CD14-positive monocyte (primary cell): ENCODE results near the gene GRID1. TPM values are rescaled to one million over a fixed set of nuclear protein-coding genes. Genes with fewer than 3 reads are reported as not detected.
A peak's percentile ranks its signal among the peaks of the same experiment; 100 is the strongest.

ENCODE experiments used
- DNase-seq, 3 donors: peaks; one replicate each; pipeline ENCODE4 v3.0.0-alpha.2; 2011 to 2022
- H2AFZ ChIP-seq: 2 replicates; pipeline ENCODE4 v1.6.0; 2012; ENCODE audit warnings: mild to moderate bottlenecking, low read depth, low read length, inconsistent platforms; ENCODE audit not compliant: insufficient read depth, poor library complexity, severe bottlenecking
- H3K27ac ChIP-seq, 2 donors: 1 replicate in 1 of 2; 2 replicates in 1 of 2; pipeline ENCODE4 v1.5.1; 2012 to 2013; ENCODE audit warnings: low read length in 2 of 2, control low read depth in 1 of 2, inconsistent platforms in 1 of 2, low read depth in 1 of 2, mild to moderate bottlenecking in 1 of 2
- H3K27me3 ChIP-seq, 2 donors: one replicate each; pipeline versions ENCODE4 v1.6.0 to v1.6.1; 2011 to 2013; ENCODE audit warnings: low read length in 2 of 2; ENCODE audit not compliant: control insufficient read depth in 2 of 2, insufficient read depth in 2 of 2
- H3K36me3 ChIP-seq, 2 donors: replicated peaks in 1 of 2; 1 replicate in 1 of 2; 2 replicates in 1 of 2; pipeline versions ENCODE4 v1.5.1 to v1.6.1; 2012 to 2013; ENCODE audit warnings: low read length in 2 of 2, control low read depth in 1 of 2, inconsistent platforms in 1 of 2, mild to moderate bottlenecking in 1 of 2; ENCODE audit not compliant: insufficient read depth in 2 of 2, control insufficient read depth in 1 of 2
- H3K4me1 ChIP-seq, 2 donors: 1 replicate in 1 of 2; 2 replicates in 1 of 2; pipeline versions ENCODE4 v1.5.1 to v1.6.1; 2012 to 2013; ENCODE audit warnings: low read length in 2 of 2, control low read depth in 1 of 2, inconsistent platforms in 1 of 2, mild to moderate bottlenecking in 1 of 2, moderate library complexity in 1 of 2; ENCODE audit not compliant: insufficient read depth in 2 of 2, control insufficient read depth in 1 of 2
- H3K4me2 ChIP-seq: replicated peaks from 2 replicates; pipeline ENCODE3; 2012; ENCODE audit warnings: low read length, moderate library complexity, mild to moderate bottlenecking; ENCODE audit not compliant: poor library complexity, severe bottlenecking; ENCODE audit errors: extremely low read depth
- H3K4me3 ChIP-seq, 3 experiments: fragments of 200-600 bp in 1 of 3; sonication (generic) in 1 of 3; replicated peaks in 1 of 3; 1 replicate in 2 of 3; 2 replicates in 1 of 3; pipeline ENCODE4 v1.5.1; 2011 to 2013; ENCODE audit warnings: low read length in 3 of 3, mild to moderate bottlenecking in 3 of 3, control low read depth in 2 of 3, low read depth in 2 of 3, inconsistent platforms in 1 of 3, moderate library complexity in 1 of 3
- H3K79me2 ChIP-seq: 2 replicates; pipeline ENCODE4 v1.6.0; 2012; ENCODE audit warnings: mild to moderate bottlenecking, control low read depth, inconsistent platforms, low read length, moderate library complexity; ENCODE audit not compliant: insufficient read depth
- H3K9ac ChIP-seq: 2 replicates; pipeline ENCODE4 v1.6.0; 2017; ENCODE audit warnings: low read length, mild to moderate bottlenecking; ENCODE audit not compliant: insufficient read depth, poor library complexity, severe bottlenecking
- H3K9me3 ChIP-seq, 2 donors: replicated peaks in 1 of 2; 1 replicate in 1 of 2; 2 replicates in 1 of 2; pipeline versions ENCODE4 v1.5.1 to v1.6.1; 2012 to 2013; ENCODE audit warnings: low read length in 2 of 2, control low read depth in 1 of 2; ENCODE audit not compliant: control insufficient read depth in 1 of 2, insufficient read depth in 1 of 2
- H4K20me1 ChIP-seq: 2 replicates; pipeline ENCODE4 v1.6.0; 2012; ENCODE audit warnings: mild to moderate bottlenecking, low read length, control low read depth, moderate library complexity; ENCODE audit not compliant: insufficient read depth
- H3K27ac Mint-ChIP-seq, 7 donors: one replicate each; pipeline ENCODE4 v1.8.0; 2020; ENCODE audit warnings: mild to moderate bottlenecking in 7 of 7, mixed read lengths in 7 of 7, moderate library complexity in 6 of 7, inconsistent platforms in 2 of 7
- H3K27me3 Mint-ChIP-seq, 3 donors: one replicate each; pipeline ENCODE4 v1.8.0; 2021 to 2022; ENCODE audit warnings: low read depth in 3 of 3, mild to moderate bottlenecking in 3 of 3, mixed read lengths in 3 of 3, moderate library complexity in 3 of 3, inconsistent platforms in 1 of 3
- H3K36me3 Mint-ChIP-seq, 2 donors: one replicate each; pipeline ENCODE4 v1.8.0; 2020; ENCODE audit warnings: mixed read lengths in 2 of 2, inconsistent platforms in 1 of 2, mild to moderate bottlenecking in 1 of 2
- H3K4me1 Mint-ChIP-seq: one replicate; pipeline ENCODE4 v1.8.0; 2020; ENCODE audit warnings: mild to moderate bottlenecking, mixed read lengths
- H3K4me3 Mint-ChIP-seq, 2 donors: one replicate each; pipeline ENCODE4 v1.8.0; 2020; ENCODE audit warnings: mild to moderate bottlenecking in 2 of 2, mixed read lengths in 2 of 2, moderate library complexity in 1 of 2
- H3K9me3 Mint-ChIP-seq, 7 donors: one replicate each; pipeline ENCODE4 v1.8.0; 2020 to 2022; ENCODE audit warnings: mixed read lengths in 7 of 7, mild to moderate bottlenecking in 6 of 7, moderate library complexity in 6 of 7, inconsistent platforms in 2 of 7
- WGBS: methylation state at CpG from one replicate; pipeline ENCODE4 v1.1.5; 2013; ENCODE audit warnings: missing lambda C conversion rate; ENCODE audit not compliant: insufficient coverage; 5-methylcytosine and 5-hydroxymethylcytosine counted together
- intact Hi-C, 2 donors: fragments of 100-400 bp; cut with micrococcal nuclease; formaldehyde crosslinking; loops; one replicate each; pipeline versions ENCODE4 v1.15.0 to v1.15.1; 2023
- polyA plus RNA-seq, 3 donors: library from polyadenylated mRNA; depleted of rRNA in 1 of 3; unstranded in 2 of 3; stranded (reverse) in 1 of 3; fragments of 300-500 nt in 2 of 3; fragments of >200 nt in 1 of 3; fragmentation: Illumina TruSeq in 2 of 3; gene quantifications; 1 replicate in 2 of 3; 2 replicates in 1 of 3; pipeline ENCODE4 v1.2.3, GENCODE V29; 2012 to 2021
- TF ChIP-seq, protein P1 (sequence below): fragments of 200-600 bp; IDR thresholded peaks from one replicate; pipeline ENCODE4 v1.8.0; 2022; ENCODE audit warnings: antibody characterized with exemption, mild to moderate bottlenecking

Gene GRID1
- polyA plus RNA-seq, 3 donors = not detected

DNA sequence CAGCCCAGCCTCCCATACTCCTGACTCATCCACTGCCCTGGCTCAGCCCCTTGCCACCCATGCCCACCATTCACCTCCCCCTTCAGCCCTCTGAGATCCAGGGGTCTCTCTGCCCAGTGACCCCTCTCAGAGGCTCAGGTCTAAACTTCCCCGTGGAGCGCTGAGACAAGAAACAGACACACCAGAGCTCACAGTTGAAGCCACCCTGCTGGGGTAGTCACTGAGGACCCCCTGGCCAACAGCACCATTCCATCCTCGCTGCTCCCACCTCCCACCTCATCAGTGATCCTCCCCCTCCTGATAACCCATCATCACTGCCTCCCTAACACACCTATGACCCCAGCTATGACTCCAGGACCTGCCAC is 100.7 kb downstream of the GRID1 start:
- Histone ChIP-seq H3K27ac (no peak overlapping the region), H2AFZ (no peak overlapping the region), H3K9me3 (no peaks in the 10 kb centered on the region), H3K4me3 (no peak overlapping the region), H3K27me3 (peaks cover 0 to 36% of the 10 kb centered on the region in 2 donors), H3K9ac (no peak overlapping the region), H3K4me1 (no peaks in the 10 kb centered on the region), H3K4me2 (no peak overlapping the region), H3K36me3 (no peaks in the 10 kb centered on the region), H3K79me2 (no peaks in the 10 kb centered on the region), H4K20me1 (no peaks in the 10 kb centered on the region)
- Mint-ChIP-seq H3K27ac (peak overlapping the region in 1 of 7 donors; percentile 43), H3K4me3 (no peak overlapping the region), H3K9me3 (peaks cover 0 to 1% (median 0%) of the 10 kb centered on the region in 7 donors), H3K27me3 (peaks cover 33 to 42% (median 38%) of the 10 kb centered on the region in 3 donors), H3K4me1 (peaks cover 2% of the 10 kb centered on the region), H3K36me3 (no peaks in the 10 kb centered on the region)
- 89% methylated on average over 3 of the region's 3 CpGs for WGBS
- TF ChIP-seq, protein P1, sequence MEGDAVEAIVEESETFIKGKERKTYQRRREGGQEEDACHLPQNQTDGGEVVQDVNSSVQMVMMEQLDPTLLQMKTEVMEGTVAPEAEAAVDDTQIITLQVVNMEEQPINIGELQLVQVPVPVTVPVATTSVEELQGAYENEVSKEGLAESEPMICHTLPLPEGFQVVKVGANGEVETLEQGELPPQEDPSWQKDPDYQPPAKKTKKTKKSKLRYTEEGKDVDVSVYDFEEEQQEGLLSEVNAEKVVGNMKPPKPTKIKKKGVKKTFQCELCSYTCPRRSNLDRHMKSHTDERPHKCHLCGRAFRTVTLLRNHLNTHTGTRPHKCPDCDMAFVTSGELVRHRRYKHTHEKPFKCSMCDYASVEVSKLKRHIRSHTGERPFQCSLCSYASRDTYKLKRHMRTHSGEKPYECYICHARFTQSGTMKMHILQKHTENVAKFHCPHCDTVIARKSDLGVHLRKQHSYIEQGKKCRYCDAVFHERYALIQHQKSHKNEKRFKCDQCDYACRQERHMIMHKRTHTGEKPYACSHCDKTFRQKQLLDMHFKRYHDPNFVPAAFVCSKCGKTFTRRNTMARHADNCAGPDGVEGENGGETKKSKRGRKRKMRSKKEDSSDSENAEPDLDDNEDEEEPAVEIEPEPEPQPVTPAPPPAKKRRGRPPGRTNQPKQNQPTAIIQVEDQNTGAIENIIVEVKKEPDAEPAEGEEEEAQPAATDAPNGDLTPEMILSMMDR = no peak
- no peak for DNase-seq
- intact Hi-C loops = loop anchor here in 1 of 2 donors (5.0 kb wide), 1 partner anchor 79 kb away; no protein-coding TSS in a partner anchor

DNA sequence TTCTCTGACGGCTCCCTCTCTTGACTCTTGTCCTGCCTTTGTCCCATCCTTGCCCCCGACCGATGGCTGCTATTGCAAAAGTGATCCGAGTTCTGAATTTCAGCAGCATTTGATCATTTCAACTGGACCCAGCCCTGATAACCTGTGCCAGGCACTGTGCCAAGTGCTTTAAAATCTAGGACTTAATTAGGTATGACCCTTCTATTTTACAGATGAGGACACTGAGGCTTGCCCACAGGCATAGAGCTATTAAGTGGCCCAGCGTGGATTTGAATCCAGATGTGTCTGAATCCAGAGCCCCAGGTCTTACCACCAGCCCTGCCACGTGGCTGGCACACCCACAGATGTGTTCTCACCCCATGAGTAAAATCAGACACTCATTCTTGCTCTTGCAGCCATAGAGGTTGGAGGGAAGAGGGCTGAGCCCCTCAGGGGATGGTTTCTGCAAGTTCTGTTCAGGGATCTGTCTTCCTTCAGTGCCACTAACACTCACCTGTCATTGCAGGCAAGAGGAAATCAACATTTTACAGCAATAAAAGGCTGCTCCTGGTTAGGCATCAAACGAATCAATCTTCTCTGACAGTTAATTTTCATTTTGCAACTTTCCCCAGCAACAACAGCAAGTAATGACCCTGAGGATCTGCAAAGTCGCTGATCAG is 101.2 kb downstream of the GRID1 start:
- peaks cover 33 to 44% (median 41%) of the 10 kb centered on the region in 3 donors for H3K27me3 Mint-ChIP-seq
- Histone ChIP-seq H3K9me3 (no peaks in the 10 kb centered on the region), H4K20me1 (no peaks in the 10 kb centered on the region), H3K79me2 (no peaks in the 10 kb centered on the region), H3K9ac (no peak overlapping the region), H3K36me3 (no peaks in the 10 kb centered on the region), H2AFZ (no peak overlapping the region), H3K4me3 (no peak overlapping the region), H3K27me3 (peaks cover 0 to 38% of the 10 kb centered on the region in 2 donors), H3K27ac (no peak overlapping the region), H3K4me2 (no peak overlapping the region), H3K4me1 (no peaks in the 10 kb centered on the region)
- intact Hi-C loops = loop anchor here in 1 of 2 donors (5.0 kb wide), 1 partner anchor 78 kb away; no protein-coding TSS in a partner anchor
- no peaks in the 10 kb centered on the region for H3K36me3 Mint-ChIP-seq
- TF ChIP-seq, protein P1 = no peak
- H3K9me3 Mint-ChIP-seq = peaks cover 0 to 1% (median 0%) of the 10 kb centered on the region in 7 donors
- peaks cover 2% of the 10 kb centered on the region for H3K4me1 Mint-ChIP-seq
- WGBS = 87% methylated on average over 7 of the region's 8 CpGs
- no peak overlapping the region for H3K27ac Mint-ChIP-seq
- DNase-seq = no peak
- no peak overlapping the region for H3K4me3 Mint-ChIP-seq
